GM12872 (cell line): ENCODE data around the gene CNTNAP2.

Experiments used
- CTCF ChIP-seq: IDR thresholded peaks from 3 replicates; pipeline ENCODE4 v1.5.1; 2011; ENCODE audit warnings: low read depth, mild to moderate bottlenecking, low read length, moderate library complexity; ENCODE audit not compliant: insufficient read depth

The CNTNAP2 gene

DNA sequence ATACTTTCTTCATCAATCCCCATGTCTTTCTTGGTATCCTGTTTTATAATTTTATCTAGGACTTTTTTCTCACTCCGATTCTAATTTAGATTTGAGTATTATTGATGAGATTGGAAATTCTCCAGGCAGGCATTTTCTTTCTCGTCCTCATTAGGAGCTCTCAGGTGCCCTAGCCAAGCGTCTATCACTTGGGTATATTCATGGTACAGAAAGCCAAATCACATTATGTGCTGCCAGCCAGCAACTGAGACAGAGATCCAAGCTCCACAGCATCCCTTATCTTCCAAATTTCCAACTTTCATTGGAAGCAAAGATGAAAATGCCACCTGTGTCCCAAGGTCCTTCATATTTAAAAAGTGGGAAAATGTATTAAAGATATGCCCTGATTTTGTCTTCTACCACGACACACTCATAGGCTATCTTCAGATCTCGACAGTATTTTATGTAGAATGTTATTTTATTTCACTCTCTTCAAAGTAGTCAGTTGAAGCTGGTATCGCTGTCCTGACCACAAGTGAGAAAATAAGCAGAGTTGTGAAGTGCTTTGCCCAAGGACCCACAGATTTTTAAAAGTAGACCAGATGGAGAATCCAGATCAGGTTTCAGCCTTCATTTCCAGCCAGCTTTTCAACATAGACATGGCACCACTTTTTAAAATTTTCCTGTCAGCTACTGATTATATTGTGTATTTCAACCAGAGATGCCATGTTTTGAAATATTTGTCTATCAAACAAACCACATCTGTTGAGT lies 773.4 kb downstream of the CNTNAP2 start:
- no peak for TF ChIP-seq CTCF

DNA sequence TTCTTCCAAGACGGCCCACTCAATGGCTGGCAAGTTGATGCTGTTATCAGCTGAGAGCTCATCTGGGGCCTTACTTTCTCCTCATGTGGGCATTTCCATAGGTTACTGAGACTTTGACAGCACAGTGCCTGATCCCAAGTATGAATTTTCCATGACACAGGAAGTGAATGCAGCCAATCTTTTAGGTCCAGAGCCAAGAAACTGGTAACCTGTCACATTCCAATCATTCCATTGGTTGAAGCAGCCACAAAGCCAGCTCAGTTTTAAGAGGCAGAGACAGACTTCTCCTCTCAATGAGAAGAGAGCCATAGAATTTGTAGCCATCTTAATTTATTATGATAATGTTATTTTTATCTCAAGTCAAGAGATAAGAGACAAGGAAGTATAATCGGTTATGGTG lies 775.5 kb downstream of the CNTNAP2 start:
- no peak for TF ChIP-seq CTCF

GRCh38 chr7:146894927-146895326 lies 778.3 kb downstream of the CNTNAP2 start:
- no peak for TF ChIP-seq CTCF

DNA sequence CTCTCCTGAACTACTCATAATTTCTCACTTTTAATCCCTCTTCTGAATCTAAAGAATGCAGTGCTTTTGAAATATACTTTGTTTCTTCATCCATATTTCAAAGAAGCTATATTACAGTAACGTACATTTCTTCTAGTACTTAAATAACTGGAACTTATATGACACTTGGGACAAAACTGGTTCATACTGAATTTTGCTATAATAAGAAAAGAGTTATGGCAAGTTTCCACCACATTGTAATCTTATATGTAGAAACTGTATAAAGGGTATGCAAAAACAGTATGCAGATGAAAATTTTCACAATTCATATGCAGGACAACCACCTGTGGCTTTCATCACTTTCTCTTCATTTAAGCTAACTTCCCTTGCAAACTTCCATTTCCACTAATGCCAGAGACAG lies 785.7 kb downstream of the CNTNAP2 start:
- TF ChIP-seq CTCF: no peak

GRCh38 chr7:146902728-146903127 lies 786.1 kb downstream of the CNTNAP2 start:
- TF ChIP-seq CTCF: no peak

GRCh38 chr7:146922782-146923181 lies 806.2 kb downstream of the CNTNAP2 start:
- TF ChIP-seq CTCF: no peak

DNA sequence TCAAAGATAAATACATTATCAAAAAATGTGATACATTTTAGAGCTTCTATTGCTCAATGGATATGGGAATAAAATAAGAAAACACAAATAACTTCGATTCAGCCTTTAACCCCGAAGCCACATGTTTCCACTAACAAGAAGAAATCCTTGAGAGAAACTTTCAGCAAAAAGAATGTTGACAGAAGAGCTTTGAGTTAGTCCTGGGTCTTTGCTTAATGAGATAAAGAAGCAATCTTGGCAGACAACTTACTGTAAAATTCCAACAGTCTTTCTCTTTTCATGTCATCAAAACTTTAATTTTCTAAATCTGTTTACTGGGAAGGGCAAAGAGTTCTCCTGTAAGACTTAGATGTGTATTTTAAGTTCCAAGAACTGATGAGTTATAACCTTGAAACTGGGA lies 810.2 kb downstream of the CNTNAP2 start:
- TF ChIP-seq CTCF: no peak
